ES-I3 (cell line): ENCODE measurements around the gene RIN2.

ENCODE experiments used
- H3K36me3 ChIP-seq: 2 replicates; pipeline ENCODE4 v1.6.1; 2013; ENCODE audit warnings: mild to moderate bottlenecking, low read length, control low read depth, moderate library complexity; ENCODE audit not compliant: insufficient read depth
- H3K4me1 ChIP-seq: 2 replicates; pipeline ENCODE4 v1.6.1; 2013; ENCODE audit warnings: mild to moderate bottlenecking, control low read depth, low read length; ENCODE audit not compliant: insufficient read depth
- H3K9ac ChIP-seq: 2 replicates; pipeline ENCODE4 v1.6.1; 2013; ENCODE audit warnings: low read depth, mild to moderate bottlenecking, low read length, moderate library complexity
- H3K9me3 ChIP-seq: 2 replicates; pipeline ENCODE4 v1.6.1; 2013; ENCODE audit warnings: mild to moderate bottlenecking, low read length, moderate library complexity; ENCODE audit not compliant: control insufficient read depth, insufficient read depth

RIN2 gene, protein sequence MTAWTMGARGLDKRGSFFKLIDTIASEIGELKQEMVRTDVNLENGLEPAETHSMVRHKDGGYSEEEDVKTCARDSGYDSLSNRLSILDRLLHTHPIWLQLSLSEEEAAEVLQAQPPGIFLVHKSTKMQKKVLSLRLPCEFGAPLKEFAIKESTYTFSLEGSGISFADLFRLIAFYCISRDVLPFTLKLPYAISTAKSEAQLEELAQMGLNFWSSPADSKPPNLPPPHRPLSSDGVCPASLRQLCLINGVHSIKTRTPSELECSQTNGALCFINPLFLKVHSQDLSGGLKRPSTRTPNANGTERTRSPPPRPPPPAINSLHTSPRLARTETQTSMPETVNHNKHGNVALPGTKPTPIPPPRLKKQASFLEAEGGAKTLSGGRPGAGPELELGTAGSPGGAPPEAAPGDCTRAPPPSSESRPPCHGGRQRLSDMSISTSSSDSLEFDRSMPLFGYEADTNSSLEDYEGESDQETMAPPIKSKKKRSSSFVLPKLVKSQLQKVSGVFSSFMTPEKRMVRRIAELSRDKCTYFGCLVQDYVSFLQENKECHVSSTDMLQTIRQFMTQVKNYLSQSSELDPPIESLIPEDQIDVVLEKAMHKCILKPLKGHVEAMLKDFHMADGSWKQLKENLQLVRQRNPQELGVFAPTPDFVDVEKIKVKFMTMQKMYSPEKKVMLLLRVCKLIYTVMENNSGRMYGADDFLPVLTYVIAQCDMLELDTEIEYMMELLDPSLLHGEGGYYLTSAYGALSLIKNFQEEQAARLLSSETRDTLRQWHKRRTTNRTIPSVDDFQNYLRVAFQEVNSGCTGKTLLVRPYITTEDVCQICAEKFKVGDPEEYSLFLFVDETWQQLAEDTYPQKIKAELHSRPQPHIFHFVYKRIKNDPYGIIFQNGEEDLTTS

GRCh38 chr20:19758133-19758500 is at the start of gene RIN2:
TSS of gene RIN2 (plus strand) at chr20:19758258. CDS start at chr20:19889602, 131,344 bp downstream.
- Histone ChIP-seq H3K9ac (peak within 1 kb of the TSS; percentile 98), H3K36me3 (no peaks in the 10 kb centered on the region), H3K4me1 (no peaks in the 10 kb centered on the region; the same call in 1 of the 2 replicates), H3K9me3 (no peaks in the 10 kb centered on the region)

- H3K4me1 ChIP-seq = no peaks in the 10 kb centered on the region
- H3K9ac ChIP-seq = no peak overlapping the region
- no peaks in the 10 kb centered on the region for H3K9me3 ChIP-seq
- H3K36me3 ChIP-seq = no peaks in the 10 kb centered on the region
Measured at GRCh38 chr20:19709635-19710335, 48.3 kb upstream of the RIN2 start.

DNA sequence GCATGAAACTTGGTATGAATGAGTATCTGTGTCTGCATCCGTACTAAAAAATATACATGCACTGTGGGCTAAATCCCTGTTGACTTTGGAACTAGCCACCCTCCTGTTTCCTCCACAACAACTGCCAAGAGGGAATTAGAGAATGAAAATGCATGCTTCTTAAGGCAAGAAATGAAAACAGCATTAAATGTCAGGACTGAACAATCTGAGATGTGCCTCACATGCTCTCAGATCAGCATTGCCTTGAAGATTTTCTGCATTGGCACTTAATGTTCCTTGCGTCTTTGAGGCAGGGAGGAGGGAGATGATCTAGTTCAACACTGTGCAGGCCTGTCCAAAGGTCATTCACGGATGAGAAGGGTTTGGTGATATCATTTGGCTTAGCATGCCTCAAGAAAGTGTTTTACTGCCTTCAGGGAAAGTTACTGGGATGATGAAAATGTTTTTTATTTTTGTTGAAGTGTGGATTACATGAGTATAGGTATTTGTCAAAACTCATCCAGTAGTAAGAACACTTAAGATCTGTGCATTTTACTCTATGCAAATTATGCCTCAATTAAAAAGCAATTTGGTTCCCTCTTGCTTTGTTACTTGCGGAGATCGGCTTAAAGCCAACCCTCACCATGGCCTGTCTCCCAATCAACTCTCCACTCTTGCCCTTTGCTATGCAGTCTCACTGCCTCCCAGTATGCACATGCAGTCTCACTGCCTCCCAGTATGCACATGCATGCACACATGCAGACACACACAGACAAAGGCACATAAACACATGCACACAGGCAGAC is 47.5 kb upstream of the RIN2 start:
- Histone ChIP-seq H3K9ac (no peak overlapping the region), H3K4me1 (no peaks in the 10 kb centered on the region), H3K9me3 (no peaks in the 10 kb centered on the region), H3K36me3 (no peaks in the 10 kb centered on the region)

DNA sequence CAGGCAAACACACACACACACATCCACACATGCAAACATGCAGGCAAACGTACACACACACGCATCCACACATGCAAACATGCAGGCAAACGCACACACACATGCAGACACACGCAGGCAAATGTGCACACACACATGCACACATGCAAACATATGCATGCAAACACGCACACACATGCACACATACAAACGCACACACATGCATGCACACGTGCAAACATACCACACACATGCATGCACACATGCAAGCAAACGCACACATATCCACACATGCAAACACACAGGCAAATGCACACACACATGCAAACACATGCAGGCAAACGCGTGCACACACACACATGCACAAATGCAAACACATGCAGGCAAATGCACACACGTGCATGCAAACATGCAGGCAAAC is 46.9 kb upstream of the RIN2 start:
- H3K4me1 ChIP-seq = no peaks in the 10 kb centered on the region
- H3K9me3 ChIP-seq = no peaks in the 10 kb centered on the region
- no peak overlapping the region for H3K9ac ChIP-seq
- no peaks in the 10 kb centered on the region for H3K36me3 ChIP-seq

DNA sequence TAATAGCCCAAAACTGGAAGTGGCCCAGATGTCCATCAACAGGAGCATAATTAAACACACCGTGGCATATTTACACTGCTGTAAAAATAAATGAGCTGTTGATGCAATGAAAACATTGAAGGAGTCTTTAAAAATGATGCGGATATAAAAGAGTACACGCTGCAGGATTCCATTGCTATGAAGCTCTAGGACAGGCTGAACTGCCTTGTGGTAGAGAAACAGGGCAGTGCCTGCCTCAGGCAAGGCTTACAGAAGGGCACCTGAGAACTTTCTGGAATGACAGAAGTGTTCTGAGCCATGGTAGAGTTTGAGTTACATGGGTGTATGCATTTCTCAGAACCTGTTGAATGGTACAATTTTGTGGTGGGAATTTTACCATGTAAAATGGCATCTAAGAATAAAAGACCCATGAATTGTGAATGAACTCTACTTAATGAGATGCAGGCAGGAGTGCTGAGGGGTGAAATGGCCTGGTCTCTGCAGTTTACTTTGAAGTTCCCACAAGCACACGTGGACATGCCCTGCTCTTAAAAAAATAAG is 45.3 kb upstream of the RIN2 start:
- H3K36me3 ChIP-seq = no peaks in the 10 kb centered on the region
- H3K9ac ChIP-seq = no peak overlapping the region
- no peaks in the 10 kb centered on the region for H3K9me3 ChIP-seq
- no peaks in the 10 kb centered on the region for H3K4me1 ChIP-seq

GRCh38 chr20:19713822-19714578 is 44.1 kb upstream of the RIN2 start:
- Histone ChIP-seq H3K4me1 (no peaks in the 10 kb centered on the region), H3K36me3 (no peaks in the 10 kb centered on the region), H3K9me3 (no peaks in the 10 kb centered on the region), H3K9ac (no peak overlapping the region)

GRCh38 chr20:19714579-19714840 is 43.5 kb upstream of the RIN2 start:
- Histone ChIP-seq H3K9me3 (no peaks in the 10 kb centered on the region), H3K4me1 (no peaks in the 10 kb centered on the region), H3K9ac (no peak overlapping the region), H3K36me3 (no peaks in the 10 kb centered on the region)

DNA sequence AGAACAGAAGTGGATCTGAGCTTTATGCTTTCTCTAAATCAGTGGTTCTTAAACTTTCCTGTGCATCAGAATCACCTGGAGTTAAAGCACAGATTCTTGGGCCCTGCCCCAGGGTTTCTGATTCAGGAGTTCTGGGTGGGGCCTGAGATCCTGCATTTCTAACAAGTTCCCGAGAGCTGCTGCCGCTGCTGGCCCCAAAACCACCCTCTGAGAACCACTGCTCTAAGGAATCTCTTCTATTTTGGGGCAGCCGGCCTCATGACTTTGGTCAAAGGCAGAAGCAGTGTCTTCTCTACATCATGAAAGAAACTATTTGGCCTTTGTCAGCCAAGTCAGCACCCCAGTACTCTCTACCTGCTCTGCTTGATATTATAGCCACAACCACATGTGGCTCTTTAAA is 42.1 kb upstream of the RIN2 start:
- H3K9ac ChIP-seq = no peak overlapping the region
- no peaks in the 10 kb centered on the region for H3K36me3 ChIP-seq
- H3K4me1 ChIP-seq = no peaks in the 10 kb centered on the region
- H3K9me3 ChIP-seq = no peaks in the 10 kb centered on the region

DNA sequence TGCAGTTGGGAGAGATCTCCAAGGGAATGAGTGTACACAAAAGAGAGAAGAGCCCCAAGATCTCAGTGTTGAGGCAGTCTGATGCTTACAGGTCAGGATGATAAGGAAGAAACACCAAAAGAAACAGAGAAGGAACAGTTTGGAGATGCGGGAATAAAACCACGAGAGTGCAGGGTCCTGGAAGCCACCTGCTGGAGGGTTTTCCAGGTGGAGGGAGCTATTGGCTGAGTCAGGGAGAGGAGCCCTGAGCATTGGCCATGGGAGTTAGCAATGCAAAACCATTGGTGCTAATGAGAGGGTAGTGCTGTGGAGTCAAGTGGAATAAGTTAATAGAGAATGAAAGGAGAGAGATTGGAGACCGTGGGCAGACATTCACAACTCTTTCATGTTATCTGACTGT is 39.2 kb upstream of the RIN2 start:
- H3K9ac ChIP-seq = no peak overlapping the region
- H3K36me3 ChIP-seq = no peaks in the 10 kb centered on the region
- H3K4me1 ChIP-seq = no peaks in the 10 kb centered on the region
- H3K9me3 ChIP-seq = no peaks in the 10 kb centered on the region

DNA sequence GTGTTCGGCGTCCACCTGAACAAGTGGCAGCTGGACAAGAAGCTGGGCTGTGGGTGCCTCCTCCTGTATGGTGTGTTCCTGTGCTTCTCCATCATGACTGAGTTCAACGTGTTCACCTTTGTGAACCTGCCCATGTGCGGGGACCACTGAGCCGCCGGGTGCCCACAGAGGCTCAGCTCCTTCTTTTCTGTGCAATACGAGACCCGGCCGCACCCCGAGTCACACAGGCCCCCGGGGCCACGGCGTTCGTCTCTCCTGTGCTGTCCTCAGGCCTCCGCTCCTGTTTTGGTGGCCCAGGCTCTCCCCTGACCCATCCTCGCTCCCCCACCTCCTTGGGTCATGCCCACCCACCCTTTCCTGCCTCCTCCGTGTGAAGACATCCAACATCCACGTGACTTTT is 37.1 kb upstream of the RIN2 start:
- no peak overlapping the region for H3K9ac ChIP-seq

DNA sequence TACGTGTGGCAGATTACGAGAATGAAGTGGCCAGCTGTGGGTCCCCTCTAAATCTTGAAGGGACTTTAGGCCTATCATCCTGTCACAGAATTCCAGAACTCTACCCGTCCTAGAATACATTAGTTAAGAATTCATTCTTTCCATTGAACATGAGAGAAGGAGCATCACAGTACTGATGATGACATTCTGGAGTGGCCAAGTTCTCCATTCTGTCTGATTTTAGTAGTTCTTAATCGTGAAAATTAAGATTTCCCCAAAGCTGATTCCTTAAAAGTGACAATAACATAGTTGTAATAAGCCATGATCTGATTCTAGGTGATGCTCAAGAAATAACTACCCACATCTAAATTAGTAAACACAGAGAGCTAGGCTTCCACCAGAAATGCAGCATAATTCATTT is 35.0 kb upstream of the RIN2 start:
- no peaks in the 10 kb centered on the region for H3K9me3 ChIP-seq
- no peak overlapping the region for H3K9ac ChIP-seq
- H3K36me3 ChIP-seq = no peaks in the 10 kb centered on the region
- no peaks in the 10 kb centered on the region for H3K4me1 ChIP-seq

More for the DNA sequence above, 37.1 kb upstream of the RIN2 start:
- no peaks in the 10 kb centered on the region for H3K36me3 ChIP-seq
- H3K4me1 ChIP-seq = no peaks in the 10 kb centered on the region
- H3K9me3 ChIP-seq = no peaks in the 10 kb centered on the region

DNA sequence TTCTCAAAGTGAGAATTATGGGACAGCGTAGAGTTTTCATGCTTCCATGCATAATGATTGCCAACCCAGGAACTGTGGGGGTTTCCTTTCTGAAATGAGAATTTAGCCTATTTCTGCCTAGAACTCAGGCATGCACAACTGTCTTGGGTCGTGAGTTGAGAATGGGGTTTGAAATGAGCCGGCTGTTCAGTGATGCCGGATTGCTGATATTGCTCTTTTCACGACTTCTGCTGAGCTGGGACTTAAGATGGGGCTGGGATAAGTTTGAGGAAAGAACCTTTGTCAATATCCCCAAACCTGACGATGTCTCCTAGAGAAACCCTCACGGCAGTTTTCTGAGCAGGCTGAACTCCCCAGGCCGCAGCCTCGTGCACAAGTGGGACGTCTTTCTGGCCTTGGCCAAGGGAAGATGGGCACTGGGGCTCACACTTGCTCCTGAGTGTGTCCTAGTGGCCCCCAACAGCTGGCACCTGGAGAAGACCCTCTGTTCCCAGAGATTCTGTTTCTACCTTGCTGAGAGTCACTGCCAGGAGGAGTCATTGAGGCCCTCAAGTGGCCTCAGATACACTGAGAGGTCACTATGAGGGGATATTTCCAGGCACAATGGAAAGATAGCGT is 34.1 kb upstream of the RIN2 start:
- no peaks in the 10 kb centered on the region for H3K36me3 ChIP-seq
- H3K9me3 ChIP-seq = no peaks in the 10 kb centered on the region
- H3K9ac ChIP-seq = no peak overlapping the region
- no peaks in the 10 kb centered on the region for H3K4me1 ChIP-seq

DNA sequence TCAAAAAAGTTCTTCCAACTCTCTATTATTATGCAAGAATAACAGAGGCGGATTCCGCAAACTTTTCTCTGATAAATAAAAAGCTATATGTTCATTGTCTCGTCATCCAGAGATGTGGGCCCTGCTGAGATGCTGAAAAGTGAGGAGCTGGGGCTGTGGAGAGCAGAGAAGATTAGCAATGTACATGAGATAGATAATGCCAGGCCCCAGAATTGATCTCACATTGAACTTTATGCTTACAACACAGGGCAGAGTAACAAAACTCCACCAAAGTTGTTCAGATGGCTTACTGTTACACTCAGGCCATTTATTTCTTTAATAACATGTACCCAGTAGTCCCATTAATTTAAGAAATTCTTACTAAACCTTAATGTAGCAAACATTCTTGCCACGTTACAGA is 32.7 kb upstream of the RIN2 start:
- Histone ChIP-seq H3K4me1 (no peaks in the 10 kb centered on the region), H3K9ac (no peak overlapping the region), H3K36me3 (no peaks in the 10 kb centered on the region), H3K9me3 (no peaks in the 10 kb centered on the region)
